Bronchial epithelial cell (primary cell): ENCODE data around the gene LSAMP. TPM values are rescaled to one million over a fixed set of nuclear protein-coding genes. Genes with fewer than 3 reads are reported as not detected.

Source experiments
- DNase-seq: peaks from one replicate; pipeline ENCODE4 v3.0.0-alpha.2; 2010; ENCODE audit warnings: low read depth
- FAIRE-seq: peaks from 2 replicates; lab custom pipeline; 2011; peaks lifted over from hg19 to GRCh38; lab: Jason Lieb, UNC
- H3K27me3 ChIP-seq: 2 replicates; pipeline ENCODE4 v1.5.1; 2011; ENCODE audit warnings: low read length; ENCODE audit not compliant: control insufficient read depth, insufficient read depth
- H3K36me3 ChIP-seq: 2 replicates; pipeline ENCODE4 v1.5.1; 2011; ENCODE audit warnings: low read length; ENCODE audit not compliant: control insufficient read depth, insufficient read depth
- H3K4me3 ChIP-seq: 2 replicates; pipeline ENCODE4 v1.5.1; 2011; ENCODE audit warnings: mild to moderate bottlenecking, low read depth, low read length, control low read depth
- total RNA-seq: library from RNA; depleted of rRNA; stranded (reverse); fragments of >200 nt; gene quantifications from 2 replicates; pipeline ENCODE4 v1.2.1, GENCODE V29; 2014
- TF ChIP-seq, protein P1 (sequence below): IDR thresholded peaks from 2 replicates; pipeline ENCODE4 v1.5.1; 2011; ENCODE audit warnings: mild to moderate bottlenecking, moderate library complexity, low read length, control low read depth, inconsistent platforms; ENCODE audit not compliant: insufficient read depth, severe bottlenecking

Gene LSAMP
- total RNA-seq, 1 donor from 2014 or later: 0.26 TPM

DNA sequence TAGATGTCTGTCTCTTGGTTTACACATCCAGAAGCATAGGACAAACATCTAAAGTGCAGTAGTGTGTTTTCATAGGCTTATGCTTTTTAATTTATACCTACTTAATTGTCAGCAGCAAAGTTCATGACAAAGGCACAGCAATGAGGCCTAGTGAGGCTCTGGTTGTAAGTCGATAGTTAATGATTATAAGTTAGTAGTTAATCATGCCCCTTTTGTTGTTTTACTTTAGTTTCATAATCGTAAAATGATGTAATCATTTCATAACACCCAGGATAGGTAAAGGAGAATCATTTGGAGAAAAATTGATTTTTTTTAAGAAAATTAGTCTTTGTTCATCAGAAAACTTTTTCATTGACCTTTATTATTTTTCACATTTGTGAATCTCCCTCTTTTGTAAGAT lies 351.9 kb downstream of the LSAMP start:
- H3K4me3 ChIP-seq: no peak overlapping the region
- no peaks in the 10 kb centered on the region for H3K27me3 ChIP-seq
- no peaks in the 10 kb centered on the region for H3K36me3 ChIP-seq
- TF ChIP-seq, protein P1, sequence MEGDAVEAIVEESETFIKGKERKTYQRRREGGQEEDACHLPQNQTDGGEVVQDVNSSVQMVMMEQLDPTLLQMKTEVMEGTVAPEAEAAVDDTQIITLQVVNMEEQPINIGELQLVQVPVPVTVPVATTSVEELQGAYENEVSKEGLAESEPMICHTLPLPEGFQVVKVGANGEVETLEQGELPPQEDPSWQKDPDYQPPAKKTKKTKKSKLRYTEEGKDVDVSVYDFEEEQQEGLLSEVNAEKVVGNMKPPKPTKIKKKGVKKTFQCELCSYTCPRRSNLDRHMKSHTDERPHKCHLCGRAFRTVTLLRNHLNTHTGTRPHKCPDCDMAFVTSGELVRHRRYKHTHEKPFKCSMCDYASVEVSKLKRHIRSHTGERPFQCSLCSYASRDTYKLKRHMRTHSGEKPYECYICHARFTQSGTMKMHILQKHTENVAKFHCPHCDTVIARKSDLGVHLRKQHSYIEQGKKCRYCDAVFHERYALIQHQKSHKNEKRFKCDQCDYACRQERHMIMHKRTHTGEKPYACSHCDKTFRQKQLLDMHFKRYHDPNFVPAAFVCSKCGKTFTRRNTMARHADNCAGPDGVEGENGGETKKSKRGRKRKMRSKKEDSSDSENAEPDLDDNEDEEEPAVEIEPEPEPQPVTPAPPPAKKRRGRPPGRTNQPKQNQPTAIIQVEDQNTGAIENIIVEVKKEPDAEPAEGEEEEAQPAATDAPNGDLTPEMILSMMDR: no peak
- no peak for FAIRE-seq
- no peak for DNase-seq

DNA sequence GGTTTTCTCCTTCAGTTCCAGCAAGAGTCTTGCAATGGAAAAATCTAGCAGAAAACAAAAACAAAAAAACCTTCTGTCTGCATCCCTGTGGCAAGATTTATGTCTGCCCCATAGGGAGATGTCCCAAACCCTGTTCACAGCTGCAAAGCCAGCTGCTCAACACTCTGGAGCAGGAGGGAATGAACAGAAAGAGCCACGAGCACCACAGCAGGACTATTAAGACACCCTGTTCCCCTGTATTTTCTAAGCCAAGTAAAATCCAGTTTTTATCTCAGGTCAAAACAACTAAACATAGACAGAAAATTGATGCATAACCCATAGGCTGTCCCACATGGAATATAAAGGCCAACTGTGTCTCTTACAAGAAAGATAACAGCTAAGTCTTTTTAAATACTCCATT lies 357.9 kb downstream of the LSAMP start:
- TF ChIP-seq, protein P1: no peak
- Histone ChIP-seq H3K4me3 (no peak overlapping the region), H3K36me3 (no peaks in the 10 kb centered on the region), H3K27me3 (no peaks in the 10 kb centered on the region)
- FAIRE-seq (no peak), DNase-seq (no peak)

DNA sequence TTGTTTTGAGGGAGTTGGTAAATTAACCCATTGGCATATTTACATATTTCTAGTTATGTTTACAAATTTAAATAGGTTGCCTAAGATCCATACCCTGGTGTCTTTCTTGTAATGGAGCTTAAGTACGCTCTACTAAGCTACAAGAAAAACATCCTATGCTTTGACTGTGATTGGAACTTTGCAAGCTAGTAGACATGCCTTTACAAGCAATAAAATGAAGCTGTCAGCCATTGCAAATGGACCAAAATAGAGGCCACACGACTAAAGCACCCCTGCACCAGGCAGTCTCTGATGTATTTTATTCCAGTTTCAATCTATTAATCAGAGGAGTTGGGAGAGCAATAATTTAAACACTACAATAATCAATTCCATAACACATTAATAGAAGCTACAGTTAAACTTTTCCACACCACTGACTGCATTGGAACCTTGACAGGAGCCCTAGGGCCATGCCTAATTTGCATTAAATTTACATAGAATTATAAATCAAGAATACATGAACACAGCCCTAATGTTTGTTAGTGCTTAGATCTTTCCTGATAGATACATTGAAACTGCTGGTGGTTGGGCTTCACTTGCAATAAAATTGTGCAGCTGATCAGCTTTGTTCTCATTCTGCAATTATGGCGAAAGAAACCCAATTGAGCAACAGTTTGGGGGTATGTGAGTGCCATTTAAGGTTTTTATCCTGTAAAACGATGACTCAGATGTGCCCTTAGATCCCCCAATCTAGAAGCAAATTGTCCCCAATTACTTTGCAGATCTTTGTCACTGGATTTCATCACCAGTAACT lies 360.1 kb downstream of the LSAMP start:
- DNase-seq (no peak), FAIRE-seq (no peak)
- TF ChIP-seq, protein P1: no peak
- Histone ChIP-seq H3K36me3 (no peaks in the 10 kb centered on the region), H3K4me3 (no peak overlapping the region), H3K27me3 (no peaks in the 10 kb centered on the region)

DNA sequence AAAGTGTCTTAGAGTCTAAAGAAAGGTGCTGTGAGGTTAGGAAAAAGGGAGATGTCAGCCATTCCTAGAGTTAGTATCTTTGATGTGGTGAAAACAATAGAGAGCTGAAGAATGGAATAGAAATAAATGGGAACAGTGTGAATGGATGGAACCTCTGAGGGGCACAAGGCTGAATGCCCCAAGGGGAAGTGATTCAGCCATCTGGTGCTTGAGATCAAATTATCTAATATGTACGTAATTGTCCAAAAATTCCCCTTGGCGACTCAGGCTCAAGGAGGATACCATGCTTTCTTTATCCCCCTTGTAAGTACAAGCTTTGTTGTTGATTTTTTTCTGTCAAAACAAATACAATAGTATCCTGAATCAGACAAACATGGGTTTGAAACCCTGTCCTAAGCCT lies 361.6 kb downstream of the LSAMP start:
- peak; percentile 56 for DNase-seq
- Histone ChIP-seq H3K4me3 (no peak overlapping the region), H3K27me3 (no peaks in the 10 kb centered on the region), H3K36me3 (no peaks in the 10 kb centered on the region)
- TF ChIP-seq, protein P1: no peak
- no peak for FAIRE-seq

DNA sequence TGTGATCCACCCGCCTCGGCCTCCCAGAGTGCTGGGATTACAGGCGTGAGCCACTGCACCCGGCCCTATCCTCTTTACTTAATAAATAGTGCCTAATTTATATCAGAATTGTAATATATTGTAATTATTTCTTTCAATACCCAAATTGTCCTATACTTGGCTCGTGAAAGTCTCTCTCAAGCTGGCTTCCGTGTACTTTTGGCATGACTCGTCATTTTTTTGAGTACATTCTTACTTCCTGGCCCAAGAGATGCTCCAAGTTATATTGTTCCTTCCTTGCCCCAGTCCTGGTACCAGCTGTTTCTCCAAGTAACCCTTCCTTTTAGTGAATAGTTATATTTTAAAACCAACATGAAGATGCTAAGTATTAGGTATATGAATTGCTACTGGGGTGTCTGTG lies 366.7 kb downstream of the LSAMP start:
- no peak for DNase-seq
- TF ChIP-seq, protein P1: no peak
- Histone ChIP-seq H3K4me3 (no peak overlapping the region), H3K36me3 (no peaks in the 10 kb centered on the region), H3K27me3 (no peaks in the 10 kb centered on the region)
- no peak for FAIRE-seq

DNA sequence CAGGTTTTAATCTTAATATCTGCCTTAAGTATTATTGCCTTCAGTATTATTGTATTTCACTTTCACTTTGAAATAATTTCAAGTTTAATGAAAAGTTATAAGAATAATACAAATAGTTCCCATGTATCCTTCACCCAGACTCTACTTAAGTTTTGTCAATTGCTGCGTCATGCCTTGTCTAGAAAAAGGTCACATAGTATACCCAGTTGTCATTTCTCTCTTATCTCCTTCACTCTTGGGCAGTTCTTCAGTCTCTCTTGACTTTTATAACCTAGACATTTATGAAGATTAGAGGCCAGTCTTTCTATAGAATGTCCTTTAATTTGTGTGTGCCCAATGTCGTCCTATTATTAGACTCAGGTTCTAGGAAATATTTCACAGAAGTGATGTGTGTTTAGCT lies 367.7 kb downstream of the LSAMP start:
- TF ChIP-seq, protein P1: no peak
- H3K27me3 ChIP-seq: no peaks in the 10 kb centered on the region
- no peak overlapping the region for H3K4me3 ChIP-seq
- no peaks in the 10 kb centered on the region for H3K36me3 ChIP-seq
- FAIRE-seq (no peak), DNase-seq (no peak)
